GM18870 (cell line): ENCODE data around the gene MAPK10.

Experiments
- ATAC-seq: cut with Tn5 transposase; IDR thresholded peaks from one replicate; pipeline ENCODE4 v1.9.1; 2021; ENCODE audit warnings: moderate library complexity; ENCODE audit not compliant: unreplicated experiment

The MAPK10 gene

DNA sequence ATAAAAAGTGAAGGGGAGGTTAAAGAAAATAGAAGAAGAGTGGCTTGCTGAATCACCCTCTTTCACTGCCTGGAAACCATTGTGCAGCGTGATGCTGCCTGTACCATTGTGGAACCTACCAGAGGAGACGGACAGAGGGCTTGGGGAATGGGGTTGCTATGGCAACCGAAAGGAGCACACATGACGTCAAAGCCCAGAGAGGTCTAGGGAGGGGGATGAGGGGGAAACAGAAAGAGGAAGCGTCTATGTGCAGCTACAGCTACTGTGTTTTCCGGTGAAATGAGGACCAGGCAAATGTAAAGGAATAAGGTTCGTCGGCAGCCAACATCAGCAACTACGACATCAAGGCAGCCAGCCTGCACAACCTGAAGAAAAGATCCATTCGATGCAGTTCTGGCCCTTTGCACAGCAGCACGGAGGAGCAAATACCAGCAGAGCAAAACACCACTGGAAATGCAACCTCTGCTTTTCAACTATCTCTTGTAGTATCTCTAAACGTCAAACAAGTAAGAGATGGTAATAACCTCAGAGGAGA, at the start of gene MAPK10:
MAPK10 (minus strand) TSS at position 110 of the 535 bp plus-strand sequence.
- peak; percentile 95 for ATAC-seq

DNA sequence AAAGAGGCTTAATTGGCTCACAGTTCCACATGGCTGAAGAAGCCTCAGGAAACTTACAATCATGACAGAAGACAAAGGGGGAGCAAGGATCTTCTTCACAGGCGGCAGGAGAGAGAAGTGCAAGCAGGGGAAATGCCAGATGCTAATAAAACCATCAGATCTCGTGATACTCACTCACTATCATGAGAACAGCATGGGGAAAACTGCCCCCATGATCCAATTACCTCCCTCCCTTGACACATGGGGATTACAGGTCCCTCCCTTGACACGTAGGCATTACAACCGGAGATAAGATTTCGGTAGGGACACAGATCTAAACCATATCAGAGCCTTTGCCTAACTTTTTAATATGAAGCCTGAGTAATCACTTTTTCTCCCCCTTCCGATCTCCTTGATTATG, 43.7 kb upstream of the MAPK10 start:
- ATAC-seq = no peak

DNA sequence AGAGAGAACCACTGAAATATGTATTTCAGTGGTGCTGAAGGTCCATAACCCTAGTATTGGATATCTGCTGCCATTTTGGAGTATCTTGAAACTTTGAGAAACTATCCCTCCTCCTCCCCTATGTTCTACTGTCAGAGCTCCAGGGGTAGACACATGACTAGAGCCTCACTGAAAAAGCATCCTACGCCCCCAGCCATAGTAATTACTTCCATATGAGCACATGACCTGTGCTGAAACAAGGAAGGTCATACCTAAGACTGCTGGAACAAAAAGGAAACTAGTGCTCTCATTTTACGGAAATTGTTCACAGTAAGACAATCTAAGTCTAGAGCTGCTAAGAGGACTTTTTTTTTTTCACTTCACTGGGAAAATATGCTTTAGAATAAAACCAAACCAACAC, 42.0 kb upstream of the MAPK10 start:
- no peak for ATAC-seq

DNA sequence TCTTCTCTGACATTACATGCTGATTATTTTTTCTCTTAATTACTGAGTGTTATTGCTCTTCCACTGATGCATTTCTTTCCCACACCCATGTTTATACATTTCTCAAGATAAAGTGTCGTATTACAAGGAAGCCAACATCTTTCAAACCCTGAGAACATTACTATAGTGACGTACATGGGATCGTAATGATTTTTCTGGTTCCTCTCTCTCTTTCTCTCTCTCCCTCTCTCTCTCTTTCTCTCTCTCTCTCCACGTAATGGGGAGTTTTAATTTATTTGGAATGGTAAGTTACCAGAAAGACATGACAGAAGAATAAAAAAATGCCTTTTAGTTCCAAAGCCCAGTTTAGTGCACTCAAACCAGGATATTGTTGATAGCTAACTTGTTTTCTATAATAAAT, 40.4 kb upstream of the MAPK10 start:
- no peak for ATAC-seq

DNA sequence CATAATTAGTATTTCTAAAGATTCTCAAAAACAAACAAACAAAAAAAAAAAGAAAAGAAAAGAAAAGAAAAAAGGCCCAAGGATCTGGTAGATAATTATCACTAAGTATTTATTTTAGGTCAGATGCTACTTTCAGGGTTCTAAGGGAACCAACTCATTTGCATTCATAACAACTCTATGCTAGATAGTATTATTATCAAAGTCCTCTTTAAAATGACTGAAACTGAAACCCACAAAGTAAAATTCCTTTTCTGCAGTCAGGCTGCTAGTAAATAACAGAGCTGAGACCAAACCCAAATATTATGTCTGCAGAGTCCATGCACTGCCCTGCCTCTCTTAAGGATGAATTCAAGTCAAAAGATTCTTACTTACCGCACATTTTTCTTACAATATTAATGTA, 38.3 kb upstream of the MAPK10 start:
- ATAC-seq = peak; percentile 81

DNA sequence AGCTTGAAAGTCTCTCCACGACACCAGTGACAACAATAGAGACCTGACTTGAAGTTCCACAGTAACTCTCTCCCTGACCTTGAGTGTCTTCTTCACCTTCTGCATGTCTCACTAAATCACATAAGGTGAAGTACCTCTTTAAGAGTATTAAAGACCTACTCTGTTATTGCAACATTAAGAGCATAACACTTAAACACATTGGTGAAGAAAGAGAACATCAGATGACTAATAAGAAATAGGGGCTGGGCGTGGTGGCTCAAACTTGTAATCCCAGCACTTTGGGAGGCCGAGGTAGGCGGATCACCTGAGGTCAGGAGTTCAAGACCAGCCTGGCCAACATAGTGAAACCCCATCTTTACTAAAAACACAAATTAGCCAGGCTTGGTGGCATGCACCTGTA, 33.9 kb upstream of the MAPK10 start:
- no peak for ATAC-seq

DNA sequence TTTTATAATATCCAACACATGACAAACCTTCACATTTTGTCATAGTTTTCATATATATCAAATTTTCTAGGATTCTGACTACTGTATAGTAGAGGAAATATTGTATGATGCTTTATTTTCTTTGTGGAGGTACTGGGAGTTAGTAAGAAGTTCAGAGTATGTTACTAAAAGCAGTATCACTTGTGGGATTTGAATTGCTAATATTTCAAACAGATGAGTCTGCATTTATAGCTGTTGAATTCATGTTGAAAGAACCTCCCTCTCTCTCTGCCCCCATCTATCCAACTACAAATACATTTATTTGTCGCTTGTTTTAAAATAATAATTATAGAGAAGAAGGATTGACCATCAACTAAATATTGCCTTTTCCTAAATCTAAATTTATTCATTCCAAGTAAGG, 29.8 kb upstream of the MAPK10 start:
- no peak for ATAC-seq

DNA sequence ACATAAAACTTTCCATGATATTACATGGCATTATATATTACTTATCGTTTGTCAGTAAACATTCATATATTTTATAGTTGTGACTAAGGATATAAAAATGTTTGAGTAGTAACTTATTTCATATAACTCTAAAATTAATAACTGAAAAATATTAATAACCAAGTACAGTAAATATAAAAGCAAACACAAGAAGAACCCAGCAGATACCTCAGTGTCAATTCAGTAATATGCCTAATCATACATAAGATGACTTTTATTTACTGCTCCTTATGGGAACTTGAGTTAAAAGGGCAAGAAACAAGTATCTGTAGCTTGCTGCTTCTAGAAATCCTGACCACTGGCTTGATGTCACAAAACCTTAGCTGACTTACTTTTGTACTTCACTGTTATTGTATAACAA, 28.4 kb upstream of the MAPK10 start:
- ATAC-seq = no peak

DNA sequence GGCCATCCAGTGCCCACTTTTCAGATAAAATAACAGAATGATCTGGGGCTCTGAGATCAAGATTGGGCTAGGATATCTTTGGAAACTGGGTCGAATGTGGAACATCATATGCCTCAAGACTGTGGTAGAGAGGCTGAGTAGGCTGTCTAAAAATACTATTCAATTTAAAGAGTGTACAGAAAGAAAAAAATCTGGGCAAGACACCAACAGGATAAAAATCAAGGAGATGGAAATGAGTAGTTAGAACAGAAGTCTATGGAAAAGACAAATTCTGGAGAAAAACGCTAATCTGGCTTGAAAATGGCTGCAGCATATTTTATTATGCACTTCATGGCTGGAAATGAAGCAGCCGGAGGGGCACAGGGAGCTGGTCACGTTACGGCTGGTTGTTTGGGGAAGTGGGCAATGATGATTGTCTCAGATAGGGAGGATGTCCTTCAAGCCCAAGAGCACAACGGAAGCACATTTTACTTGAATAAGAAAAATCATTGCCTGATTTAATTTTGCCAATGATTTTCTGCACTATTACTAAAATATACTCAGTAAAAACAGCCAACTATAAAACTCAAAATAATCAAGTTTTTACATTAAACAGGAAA, 27.1 kb upstream of the MAPK10 start:
- no peak for ATAC-seq

DNA sequence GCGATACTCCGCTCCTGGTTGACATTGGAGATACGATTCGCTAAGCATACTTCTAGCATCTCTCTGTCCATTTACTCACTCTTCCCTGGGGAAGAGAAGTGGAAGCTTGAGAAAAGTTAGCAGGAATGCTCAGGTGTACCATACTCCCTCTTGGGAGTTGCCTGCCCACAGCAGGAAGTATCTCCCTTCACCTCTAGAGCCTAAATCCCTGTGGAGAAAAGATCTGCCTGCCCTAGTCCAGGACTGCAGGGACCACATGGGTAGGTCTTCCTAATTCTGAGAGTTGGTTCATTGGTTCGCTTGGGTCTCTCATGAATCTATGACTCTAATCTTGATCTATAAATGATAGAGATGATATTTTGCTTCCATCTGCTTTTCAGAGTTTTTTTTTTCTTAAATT, 26.3 kb upstream of the MAPK10 start:
- ATAC-seq = no peak

DNA sequence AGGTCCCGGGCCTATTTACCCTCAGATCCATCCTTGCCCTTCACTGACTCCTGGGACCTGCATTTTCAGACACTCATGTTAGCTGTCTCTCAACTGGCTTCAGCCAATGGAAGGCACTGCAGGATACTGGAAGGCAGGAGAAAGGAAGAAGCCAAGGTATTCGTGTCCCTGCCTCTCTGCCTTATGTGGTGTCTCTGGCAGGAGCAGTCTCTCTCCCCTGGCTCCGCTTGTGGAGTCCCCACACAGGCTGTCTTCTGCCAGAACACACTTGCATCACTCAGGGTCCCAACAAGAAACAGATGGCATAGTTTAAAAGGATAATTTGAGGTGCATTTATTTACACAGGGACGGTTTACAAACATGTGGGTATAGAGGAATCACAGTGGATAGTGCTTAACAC, 21.6 kb upstream of the MAPK10 start:
- ATAC-seq = no peak

DNA sequence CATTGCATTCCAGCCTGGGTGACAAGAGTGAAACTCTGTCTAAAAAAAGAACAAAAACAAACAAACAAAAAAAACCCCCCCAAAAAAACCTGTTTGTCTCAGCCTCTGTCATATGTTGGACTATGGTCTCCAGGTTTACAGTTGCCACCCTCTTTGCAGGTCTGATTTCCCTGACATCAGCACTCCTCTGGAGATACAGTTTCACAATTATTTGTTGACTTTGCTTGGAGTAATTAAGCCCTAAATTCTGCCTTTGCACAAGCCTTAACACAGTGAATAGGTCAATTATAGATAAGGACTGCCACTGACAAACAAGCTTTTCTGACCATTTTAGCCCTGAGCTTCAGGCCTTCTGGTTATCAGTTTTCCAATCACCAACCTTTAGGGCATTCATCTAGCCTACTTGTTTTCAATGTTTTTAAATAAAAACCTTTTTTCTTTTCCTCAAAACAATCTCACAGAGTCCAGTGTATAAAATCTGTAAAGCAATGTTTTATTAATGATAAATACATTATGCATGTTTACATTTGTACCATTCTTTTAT, 20.4 kb upstream of the MAPK10 start:
- ATAC-seq = no peak

DNA sequence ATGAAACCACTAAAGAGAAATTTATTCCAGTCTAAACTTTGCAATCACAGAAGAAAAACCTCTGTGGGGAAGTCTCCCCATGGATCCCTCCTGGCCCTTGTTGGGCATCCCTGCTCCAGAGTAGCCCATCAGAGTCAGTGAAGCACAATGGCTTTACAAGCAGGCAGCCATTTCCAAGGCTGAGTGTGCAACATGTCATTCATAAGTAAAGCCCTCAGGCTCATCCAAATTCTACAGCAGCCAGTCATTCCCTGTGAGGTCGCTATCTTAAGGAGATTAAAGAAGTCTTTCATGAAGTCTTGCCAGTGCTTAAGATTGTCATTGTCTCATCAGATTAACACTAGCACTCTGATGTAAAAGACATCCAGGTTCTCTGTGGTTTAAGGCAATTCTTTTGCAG, 17.0 kb upstream of the MAPK10 start:
- no peak for ATAC-seq

DNA sequence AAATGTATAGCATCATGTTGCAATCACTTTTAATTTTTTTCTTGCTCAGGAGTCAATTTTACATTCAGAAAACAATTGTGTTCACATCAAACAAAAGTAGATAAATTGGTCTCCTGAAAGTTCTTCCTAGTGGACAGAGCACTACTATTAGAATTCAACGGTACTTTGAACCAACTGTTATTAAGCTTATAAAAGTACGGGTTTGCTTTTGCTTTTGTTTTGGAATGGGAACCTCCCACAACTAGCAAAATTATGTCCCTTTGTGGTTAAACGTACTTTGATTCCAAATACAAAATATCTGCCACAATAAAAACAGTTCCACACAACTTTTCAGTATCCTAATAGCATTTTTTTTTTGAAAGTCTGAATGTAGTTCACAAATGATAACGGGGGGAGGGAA, 8.6 kb upstream of the MAPK10 start:
- ATAC-seq = no peak

DNA sequence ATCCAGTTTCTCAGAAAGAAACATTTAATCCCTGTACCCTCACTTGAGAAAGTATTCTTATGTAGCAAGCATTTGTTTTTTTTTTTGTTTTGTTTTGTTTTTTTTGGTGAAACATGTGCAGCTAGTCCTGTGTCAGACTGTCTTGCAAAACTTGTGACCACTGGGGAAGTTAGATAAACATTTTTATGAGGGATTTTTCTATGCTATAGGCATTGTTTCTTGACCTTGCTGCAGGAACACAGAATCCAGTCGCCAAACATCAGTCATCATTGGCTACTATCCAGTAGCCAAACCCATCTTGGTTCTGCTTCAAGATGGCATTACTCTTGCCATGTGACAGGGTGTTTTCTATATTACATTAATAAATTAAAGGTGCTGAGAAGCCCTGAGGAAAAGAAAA, 7.7 kb upstream of the MAPK10 start:
- no peak for ATAC-seq

DNA sequence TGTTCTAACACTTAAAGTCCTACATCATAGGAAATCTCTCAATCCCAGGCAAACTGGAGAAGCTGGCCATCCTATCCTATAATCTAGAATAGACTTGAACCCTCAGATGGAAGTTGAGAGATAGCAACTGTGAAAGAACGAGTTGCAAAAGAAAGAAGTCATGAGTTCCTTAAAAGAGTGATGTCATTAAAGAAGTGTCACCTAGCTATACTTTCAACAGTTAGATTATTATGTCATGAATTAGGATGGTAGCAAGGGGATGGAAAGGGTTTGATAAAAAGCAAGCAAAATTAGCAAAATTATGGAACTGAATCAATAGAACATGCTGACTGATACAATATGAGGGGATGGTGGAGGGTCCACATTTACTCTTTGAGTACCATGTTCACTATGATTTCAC, 7.1 kb upstream of the MAPK10 start:
- ATAC-seq = no peak

DNA sequence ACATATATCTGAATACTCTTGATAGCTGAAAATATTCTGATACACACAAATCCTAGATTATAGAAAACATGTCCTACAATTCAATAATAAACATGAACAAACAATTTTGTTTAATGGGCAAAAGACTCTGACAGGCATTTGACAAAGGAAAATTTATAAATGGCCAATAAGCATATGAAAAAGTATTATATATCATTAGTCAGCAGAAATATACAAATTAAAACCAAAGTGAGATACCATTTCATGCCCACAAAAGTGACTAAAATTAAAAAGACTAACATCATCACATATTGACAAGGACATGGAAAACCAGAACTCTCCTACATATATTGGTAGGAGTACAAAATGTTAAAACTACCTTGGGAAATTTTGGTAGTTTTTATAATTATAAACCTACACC, 2.7 kb upstream of the MAPK10 start:
- ATAC-seq = no peak

DNA sequence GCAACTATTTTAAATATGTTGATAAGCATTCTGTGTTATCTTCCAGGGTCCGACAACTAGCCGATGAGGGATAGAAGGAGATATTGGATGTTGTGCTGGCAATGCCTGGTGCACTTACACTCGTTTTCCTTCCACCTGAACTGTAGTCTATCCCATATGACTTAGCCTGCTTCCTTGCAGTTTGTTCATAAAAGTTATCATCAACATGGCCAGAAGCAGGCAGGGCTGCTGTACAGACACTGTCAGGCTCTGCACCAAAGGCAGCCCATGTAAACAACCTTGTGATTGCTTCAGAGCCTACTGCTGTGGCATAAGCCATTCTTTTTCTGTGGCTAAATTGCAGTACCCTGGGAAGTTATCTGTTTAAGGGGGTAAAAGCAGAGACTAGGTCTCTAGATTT, 1.6 kb downstream of the MAPK10 start:
- ATAC-seq = no peak

DNA sequence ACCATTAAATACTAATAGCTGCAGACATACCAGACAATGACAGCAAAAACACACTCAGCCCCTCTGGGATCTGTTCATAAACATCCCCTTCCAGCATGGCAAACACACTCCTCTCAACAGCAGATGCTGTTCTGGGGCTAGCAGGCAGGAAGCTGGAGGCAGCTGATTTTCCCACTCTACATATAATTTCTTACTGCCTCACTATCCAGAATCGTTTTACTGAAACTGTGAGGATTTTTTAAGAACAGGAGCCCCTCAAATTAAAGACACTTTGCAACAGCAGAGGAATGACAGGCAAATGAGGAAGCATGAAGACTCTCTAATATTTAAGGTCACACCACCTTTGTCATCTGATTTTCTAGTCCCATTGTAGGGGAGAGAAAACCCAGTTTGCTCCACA, 2.2 kb downstream of the MAPK10 start:
- no peak for ATAC-seq

DNA sequence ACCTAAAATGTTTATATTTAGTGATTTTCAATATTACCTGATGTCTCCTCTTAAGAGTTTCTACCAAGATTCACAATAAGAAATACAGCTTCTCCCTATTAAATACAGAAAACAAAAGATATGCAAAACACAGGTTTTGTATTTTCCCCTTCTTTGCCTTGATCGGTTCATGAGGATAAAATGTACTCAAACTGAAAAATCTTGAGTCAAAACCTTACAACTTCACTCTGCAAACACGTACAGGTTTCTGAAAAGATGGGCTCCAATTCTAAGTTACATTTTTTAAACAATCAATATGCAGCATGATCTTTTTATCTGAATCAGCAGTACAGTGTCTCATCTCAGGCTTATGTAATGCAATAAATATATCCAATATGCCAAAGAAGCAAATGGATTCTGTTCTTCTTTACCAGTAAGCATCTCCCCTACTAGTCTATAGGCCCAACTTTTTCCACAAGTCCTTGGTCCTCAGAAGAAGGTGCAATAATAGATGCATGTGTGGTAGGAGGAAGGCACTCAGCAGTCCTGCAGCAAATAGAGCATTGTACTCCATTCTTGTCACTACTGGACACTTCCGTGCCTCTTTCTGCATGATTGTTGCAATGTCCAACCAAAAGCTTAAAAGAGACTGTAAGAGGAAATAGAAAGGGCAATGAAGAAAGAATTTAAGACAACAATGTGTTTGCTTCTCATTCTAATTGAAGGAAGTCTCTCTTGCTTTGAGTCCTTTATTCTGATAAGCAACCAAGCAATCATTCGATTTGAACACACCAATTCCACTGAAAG, 3.2 kb downstream of the MAPK10 start:
- no peak for ATAC-seq

DNA sequence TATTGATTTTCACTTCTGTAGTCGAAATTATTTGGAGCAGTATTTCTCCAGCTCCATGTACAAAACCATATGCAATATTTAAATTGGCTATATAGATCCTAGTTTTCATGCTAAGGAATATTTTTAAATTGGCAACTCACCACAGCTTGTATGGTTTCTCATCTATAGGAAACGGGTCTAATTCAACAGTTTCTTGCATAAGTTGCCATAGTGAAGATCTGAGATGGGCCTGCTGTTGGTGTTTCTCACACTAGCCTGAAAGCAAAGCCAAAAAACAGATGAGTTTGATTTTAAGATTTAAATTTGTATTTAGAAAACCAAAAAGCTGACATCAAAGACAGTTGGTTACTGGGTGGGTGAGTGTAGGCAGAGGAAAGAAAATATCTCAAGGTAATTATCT, 5.5 kb downstream of the MAPK10 start:
- ATAC-seq = no peak

DNA sequence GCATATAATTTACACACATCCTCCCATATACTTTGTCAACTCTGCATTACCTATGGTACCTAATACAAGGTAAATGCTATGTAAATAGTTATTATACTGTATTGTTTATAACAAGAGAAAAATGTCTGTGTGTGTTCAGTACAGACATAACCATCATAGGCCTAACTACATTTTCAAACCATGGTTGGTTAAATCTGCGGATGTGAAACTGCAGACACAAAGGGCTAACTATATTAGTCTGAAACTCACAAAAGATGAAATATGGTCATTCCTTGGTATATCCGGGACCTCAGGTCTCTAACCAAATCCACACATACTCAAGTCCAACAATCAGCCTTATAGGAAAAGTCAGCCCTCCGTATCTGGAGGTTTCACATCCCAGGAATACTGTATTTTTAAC, 13.5 kb downstream of the MAPK10 start:
- no peak for ATAC-seq
